Uterus (tissue), 2 donors: Measurements from ENCODE around the gene ATL2.

Source experiments
- CTCF ChIP-seq, 4 experiments: fragments of 200-600 bp in 2 of 4; fragments of 450-650 bp in 2 of 4; sonication (generic) in 2 of 4; IDR thresholded peaks; one replicate each; pipeline ENCODE4 v1.5.1; 2016 to 2019; ENCODE audit warnings: antibody characterized with exemption in 4 of 4, mild to moderate bottlenecking in 2 of 4, moderate library complexity in 1 of 4
- POLR2A ChIP-seq, 2 donors: fragments of 450-650 bp; IDR thresholded peaks; one replicate each; pipeline ENCODE4 v1.6.1; 2016; ENCODE audit warnings: antibody characterized with exemption in 2 of 2, mild to moderate bottlenecking in 1 of 2, moderate library complexity in 1 of 2

- TF ChIP-seq CTCF (IDR thresholded peaks at IDR 0.05) (no peak), POLR2A (IDR thresholded peaks at IDR 0.05) (no peak)
Observed at GRCh38 chr2:38260972-38261371, 116.1 kb downstream of the ATL2 start.
